Astrocyte (in vitro differentiated cells and primary cell): ENCODE data around the gene LRRC3.

Experiments
- EZH2 ChIP-seq: IDR thresholded peaks from 2 replicates; pipeline ENCODE4 v1.6.1; 2012; ENCODE audit warnings: mild to moderate bottlenecking, low read length, inconsistent platforms; ENCODE audit not compliant: insufficient read depth
- TF ChIP-seq, protein P1 (sequence below): IDR thresholded peaks from 2 replicates; pipeline ENCODE4 v1.5.1; 2011; ENCODE audit warnings: low read depth, mild to moderate bottlenecking, inconsistent platforms, low read length, moderate library complexity; ENCODE audit not compliant: insufficient read depth

- TF ChIP-seq, protein P1, sequence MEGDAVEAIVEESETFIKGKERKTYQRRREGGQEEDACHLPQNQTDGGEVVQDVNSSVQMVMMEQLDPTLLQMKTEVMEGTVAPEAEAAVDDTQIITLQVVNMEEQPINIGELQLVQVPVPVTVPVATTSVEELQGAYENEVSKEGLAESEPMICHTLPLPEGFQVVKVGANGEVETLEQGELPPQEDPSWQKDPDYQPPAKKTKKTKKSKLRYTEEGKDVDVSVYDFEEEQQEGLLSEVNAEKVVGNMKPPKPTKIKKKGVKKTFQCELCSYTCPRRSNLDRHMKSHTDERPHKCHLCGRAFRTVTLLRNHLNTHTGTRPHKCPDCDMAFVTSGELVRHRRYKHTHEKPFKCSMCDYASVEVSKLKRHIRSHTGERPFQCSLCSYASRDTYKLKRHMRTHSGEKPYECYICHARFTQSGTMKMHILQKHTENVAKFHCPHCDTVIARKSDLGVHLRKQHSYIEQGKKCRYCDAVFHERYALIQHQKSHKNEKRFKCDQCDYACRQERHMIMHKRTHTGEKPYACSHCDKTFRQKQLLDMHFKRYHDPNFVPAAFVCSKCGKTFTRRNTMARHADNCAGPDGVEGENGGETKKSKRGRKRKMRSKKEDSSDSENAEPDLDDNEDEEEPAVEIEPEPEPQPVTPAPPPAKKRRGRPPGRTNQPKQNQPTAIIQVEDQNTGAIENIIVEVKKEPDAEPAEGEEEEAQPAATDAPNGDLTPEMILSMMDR, result no peak
- TF ChIP-seq EZH2, result no peak
Observed at GRCh38 chr21:44434568-44434925, 20.8 kb upstream of the LRRC3 start.
